GM12878 (cell line): ENCODE data around the gene PAIP1. TPM values are rescaled to one million over a fixed set of nuclear protein-coding genes. Genes with fewer than 3 reads are reported as not detected.

Experiments
- ATAC-seq: fragments of 200-7000 bp; cut with Tn5 transposase; 3 replicates; pipeline ENCODE4 v1.9.1; 2020; ENCODE audit warnings: mild to moderate bottlenecking, moderate library complexity
- BruUV-seq: library from RNA; stranded (reverse); fragments of 400-500 nt; replicated peaks from 2 replicates; lab custom pipeline; 2021; lab: Mats Ljungman, UMichigan
- CTCF ChIA-PET: fragments of 300-600 bp; sonication (Branson Sonifier 250); formaldehyde crosslinking; extraction: SDS; loops from one replicate; lab custom pipeline; 2021; ENCODE audit warnings: inconsistent platforms; lab: Yijun Ruan, JAX
- POLR2A ChIA-PET: fragments of 350-600 bp; formaldehyde crosslinking; extraction: SDS; loops from one replicate; lab custom pipeline; 2021; ENCODE audit warnings: inconsistent platforms; lab: Charles Lee
- RAD21 ChIA-PET: fragments of 300-600 bp; sonication (Branson Sonifier 250); formaldehyde crosslinking; loops from one replicate; lab custom pipeline; 2023; ENCODE audit warnings: antibody characterized with exemption; ENCODE audit not compliant: unreplicated experiment; lab: Charles Lee
- SMC1A ChIA-PET: fragments of 300-600 bp; sonication (Branson Sonifier 250); formaldehyde crosslinking; loops from one replicate; lab custom pipeline; 2023; ENCODE audit not compliant: unreplicated experiment, uncharacterized antibody; lab: Charles Lee
- DNase-seq: peaks from one replicate; pipeline ENCODE4 v3.0.0-alpha.2; 2011; ENCODE audit warnings: low read depth, low spot score
- FAIRE-seq: peaks from 3 replicates; lab custom pipeline; 2011; peaks lifted over from hg19 to GRCh38; lab: Jason Lieb, UNC
- H2AFZ ChIP-seq: 2 replicates; pipeline ENCODE4 v1.6.0; 2011; ENCODE audit warnings: low read depth, low read length, control low read depth; ENCODE audit not compliant: control insufficient read depth
- H3K27ac ChIP-seq: 2 replicates; pipeline ENCODE4 v1.5.1; 2011; ENCODE audit warnings: control low read depth; ENCODE audit not compliant: control insufficient read depth, insufficient read depth
- H3K27me3 ChIP-seq, 2 experiments: replicated peaks in 1 of 2; 2 replicates each; pipeline versions ENCODE4 v1.6.0 to v1.6.1; 2011; ENCODE audit warnings: low read length in 1 of 2; ENCODE audit not compliant: control insufficient read depth in 2 of 2, insufficient read depth in 2 of 2
- H3K36me3 ChIP-seq, 2 experiments: 2 replicates each; pipeline ENCODE4 v1.5.1; 2011; ENCODE audit warnings: low read length in 1 of 2; ENCODE audit not compliant: control insufficient read depth in 2 of 2, insufficient read depth in 2 of 2
- H3K4me1 ChIP-seq: 2 replicates; pipeline ENCODE4 v1.6.1; 2011; ENCODE audit warnings: mild to moderate bottlenecking, low read length, moderate library complexity, mixed read lengths; ENCODE audit not compliant: control insufficient read depth, insufficient read depth
- H3K4me2 ChIP-seq: 2 replicates; pipeline ENCODE4 v1.6.0; 2011; ENCODE audit warnings: control low read depth; ENCODE audit not compliant: control insufficient read depth, insufficient read depth
- H3K4me3 ChIP-seq: fragments of 200-600 bp; sonication (generic); 2 replicates; pipeline ENCODE4 v1.5.1; 2016
- H3K79me2 ChIP-seq: 2 replicates; pipeline ENCODE4 v1.6.0; 2011; ENCODE audit warnings: low read length; ENCODE audit not compliant: control insufficient read depth, insufficient read depth
- H3K9ac ChIP-seq: 2 replicates; pipeline ENCODE4 v1.8.0; 2011; ENCODE audit warnings: low read length, control low read depth, mixed read lengths; ENCODE audit not compliant: control insufficient read depth, insufficient read depth
- H3K9me3 ChIP-seq: replicated peaks from 3 replicates; pipeline ENCODE4 v1.5.1; 2011; ENCODE audit warnings: mild to moderate bottlenecking, low read length; ENCODE audit not compliant: control insufficient read depth, insufficient read depth
- H4K20me1 ChIP-seq: 2 replicates; pipeline ENCODE4 v1.6.0; 2011; ENCODE audit not compliant: control insufficient read depth, insufficient read depth
- ATF2 ChIP-seq: IDR thresholded peaks from 2 replicates; pipeline ENCODE4 v1.6.1; 2012; ENCODE audit warnings: low read length, inconsistent platforms
- CEBPZ ChIP-seq: fragments of 150-350 bp; IDR thresholded peaks from 2 replicates; pipeline ENCODE4 v1.6.1; 2016; ENCODE audit warnings: low read depth, low read length
- DPF2 ChIP-seq: fragments of 450-650 bp; IDR thresholded peaks from 2 replicates; pipeline ENCODE4 v1.6.1; 2017; ENCODE audit warnings: mild to moderate bottlenecking
- GABPA ChIP-seq: IDR thresholded peaks from 2 replicates; pipeline ENCODE4 v1.6.1; 2014; ENCODE audit warnings: antibody characterized with exemption, low read depth, mild to moderate bottlenecking, inconsistent platforms
- GATAD2B ChIP-seq: fragments of 450-650 bp; conservative IDR thresholded peaks from 2 replicates; pipeline ENCODE4 v1.6.1; 2017; ENCODE audit warnings: low read depth, mild to moderate bottlenecking, moderate library complexity
- JUNB ChIP-seq: IDR thresholded peaks from 2 replicates; pipeline ENCODE4 v1.6.1; 2016; ENCODE audit warnings: antibody characterized with exemption, mild to moderate bottlenecking
- MXI1 ChIP-seq: fragments of 150-350 bp; IDR thresholded peaks from 2 replicates; pipeline ENCODE4 v1.6.1; 2011; ENCODE audit warnings: low read depth, mild to moderate bottlenecking, inconsistent platforms, low read length, improper control_type of control experiment
- RBBP5 ChIP-seq: fragments of 200-600 bp; sonication (generic); conservative IDR thresholded peaks from 2 replicates; pipeline ENCODE4 v1.6.1; 2016
- SIX5 ChIP-seq: IDR thresholded peaks from 2 replicates; pipeline ENCODE4 v1.6.1; 2011; ENCODE audit warnings: mild to moderate bottlenecking, low read depth, low read length, moderate library complexity; ENCODE audit not compliant: severe bottlenecking
- SMARCA5 ChIP-seq: fragments of 450-650 bp; IDR thresholded peaks from 2 replicates; pipeline ENCODE4 v1.6.1; 2017; ENCODE audit warnings: mild to moderate bottlenecking
- in situ Hi-C: fragments of 300-500 bp; cut with MboI; formaldehyde crosslinking; loops from 9 replicates; pipeline ENCODE4 v1.14.3; 2018; ENCODE audit warnings: mixed read lengths
- intact Hi-C: fragments of 100-400 bp; cut with micrococcal nuclease; formaldehyde crosslinking; loops from one replicate; pipeline ENCODE4 v1.14.2; 2022; ENCODE audit not compliant: unreplicated experiment
- polyA plus RNA-seq, 11 experiments: library from polyadenylated mRNA; depleted of rRNA in 4 of 11; unstranded in 6 of 11; stranded (reverse) in 5 of 11; fragments of >200 nt; fragmentation: Nextera tagmentation in 4 of 11; fragmentation: Illumina TruSeq in 1 of 11; extraction: Ambion mirVana in 4 of 11; extraction: Trizol in 1 of 11; gene quantifications; 1 replicate in 1 of 11; 2 replicates in 10 of 11; pipeline versions ENCODE4 v1.2.1 to v1.2.3, GENCODE V29; 2011 to 2016; ENCODE audit warnings: inconsistent platforms in 2 of 11, missing spikeins in 2 of 11, low read depth in 1 of 11
- total RNA-seq, 4 experiments: library from RNA; depleted of rRNA in 3 of 4; stranded (reverse); fragments of >200 nt in 3 of 4; fragmentation: Illumina TruSeq in 1 of 4; extraction: Trizol in 1 of 4; gene quantifications; 2 replicates each; pipeline versions ENCODE4 v1.2.1 to v1.2.3, GENCODE V29; 2013 to 2021
- TF ChIP-seq, protein P1 (sequence below): IDR thresholded peaks from 2 replicates; pipeline ENCODE4 v1.6.1; 2012; ENCODE audit warnings: improper control_type of control experiment, low read depth, low read length; ENCODE audit not compliant: insufficient replicate concordance

PAIP1 gene
- total and polyA plus RNA-seq, 10 of the 15 experiments (the other 5 are each of a cell fraction or from before 2014, with no cell fraction given) = 37.4 to 90.9 (median 57.0) TPM

GRCh38 chr5:43583724-43584123 lies 26.8 kb upstream of the PAIP1 start:
- FAIRE-seq = no peak
- TF ChIP-seq ATF2 (no peak), RBBP5 (no peak), JUNB (no peak), MXI1 (no peak), SIX5 (no peak), GABPA (no peak), GATAD2B (no peak), SMARCA5 (no peak), DPF2 (no peak), CEBPZ (no peak)
- TF ChIP-seq, protein P1, sequence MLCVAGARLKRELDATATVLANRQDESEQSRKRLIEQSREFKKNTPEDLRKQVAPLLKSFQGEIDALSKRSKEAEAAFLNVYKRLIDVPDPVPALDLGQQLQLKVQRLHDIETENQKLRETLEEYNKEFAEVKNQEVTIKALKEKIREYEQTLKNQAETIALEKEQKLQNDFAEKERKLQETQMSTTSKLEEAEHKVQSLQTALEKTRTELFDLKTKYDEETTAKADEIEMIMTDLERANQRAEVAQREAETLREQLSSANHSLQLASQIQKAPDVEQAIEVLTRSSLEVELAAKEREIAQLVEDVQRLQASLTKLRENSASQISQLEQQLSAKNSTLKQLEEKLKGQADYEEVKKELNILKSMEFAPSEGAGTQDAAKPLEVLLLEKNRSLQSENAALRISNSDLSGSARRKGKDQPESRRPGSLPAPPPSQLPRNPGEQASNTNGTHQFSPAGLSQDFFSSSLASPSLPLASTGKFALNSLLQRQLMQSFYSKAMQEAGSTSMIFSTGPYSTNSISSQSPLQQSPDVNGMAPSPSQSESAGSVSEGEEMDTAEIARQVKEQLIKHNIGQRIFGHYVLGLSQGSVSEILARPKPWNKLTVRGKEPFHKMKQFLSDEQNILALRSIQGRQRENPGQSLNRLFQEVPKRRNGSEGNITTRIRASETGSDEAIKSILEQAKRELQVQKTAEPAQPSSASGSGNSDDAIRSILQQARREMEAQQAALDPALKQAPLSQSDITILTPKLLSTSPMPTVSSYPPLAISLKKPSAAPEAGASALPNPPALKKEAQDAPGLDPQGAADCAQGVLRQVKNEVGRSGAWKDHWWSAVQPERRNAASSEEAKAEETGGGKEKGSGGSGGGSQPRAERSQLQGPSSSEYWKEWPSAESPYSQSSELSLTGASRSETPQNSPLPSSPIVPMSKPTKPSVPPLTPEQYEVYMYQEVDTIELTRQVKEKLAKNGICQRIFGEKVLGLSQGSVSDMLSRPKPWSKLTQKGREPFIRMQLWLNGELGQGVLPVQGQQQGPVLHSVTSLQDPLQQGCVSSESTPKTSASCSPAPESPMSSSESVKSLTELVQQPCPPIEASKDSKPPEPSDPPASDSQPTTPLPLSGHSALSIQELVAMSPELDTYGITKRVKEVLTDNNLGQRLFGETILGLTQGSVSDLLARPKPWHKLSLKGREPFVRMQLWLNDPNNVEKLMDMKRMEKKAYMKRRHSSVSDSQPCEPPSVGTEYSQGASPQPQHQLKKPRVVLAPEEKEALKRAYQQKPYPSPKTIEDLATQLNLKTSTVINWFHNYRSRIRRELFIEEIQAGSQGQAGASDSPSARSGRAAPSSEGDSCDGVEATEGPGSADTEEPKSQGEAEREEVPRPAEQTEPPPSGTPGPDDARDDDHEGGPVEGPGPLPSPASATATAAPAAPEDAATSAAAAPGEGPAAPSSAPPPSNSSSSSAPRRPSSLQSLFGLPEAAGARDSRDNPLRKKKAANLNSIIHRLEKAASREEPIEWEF = no peak
- no peak overlapping the region for H3K9ac ChIP-seq

More at GRCh38 chr5:43583724-43584123, 26.8 kb upstream of the PAIP1 start:
- H2AFZ ChIP-seq = no peak overlapping the region
- in situ Hi-C loops (no loop called here), intact Hi-C loops (no loop called here)
- no peaks in the 10 kb centered on the region for H3K27me3 ChIP-seq
- DNase-seq = no peak
- ChIA-PET CTCF (interaction anchor here (0.7 to 1.3 kb wide), 4 partner anchors 12 to 100 kb away, joined by 3 to 4 read pairs (median 3); partner anchors contain the start of gene TMEM267), SMC1A (interaction anchor here (1.0 kb wide), 2 partner anchors 10 to 14 kb away, joined by 3 read pairs; no protein-coding TSS in a partner anchor), RAD21 (no interaction called here), POLR2A (no interaction called here)
- no peak overlapping the region for H3K4me3 ChIP-seq
- no peak for ATAC-seq
- no peaks in the 10 kb centered on the region for H3K9me3 ChIP-seq
- H3K4me1 ChIP-seq = no peaks in the 10 kb centered on the region
- no peak overlapping the region for H3K27ac ChIP-seq
- no peaks in the 10 kb centered on the region; a peak in 1 of 4 replicates for H3K36me3 ChIP-seq
- no peaks in the 10 kb centered on the region for H4K20me1 ChIP-seq
- H3K4me2 ChIP-seq = no peak overlapping the region
- no peaks in the 10 kb centered on the region for H3K79me2 ChIP-seq
- no TSS peak for BruUV-seq
